Measurements from ENCODE around the gene ZNF333.

GRCh38 chr19:14654786-14655560 is 34.9 kb upstream of the ZNF333 start:
- no peak for TF ChIP-seq POLR2A (IDR thresholded peaks at IDR 0.05)
- no peak for TF ChIP-seq POLR2AphosphoS5 (IDR thresholded peaks at IDR 0.05)
- TF ChIP-seq CTCF (IDR thresholded peaks at IDR 0.05), result no peak
- no peak for TF ChIP-seq EP300 (IDR thresholded peaks at IDR 0.05)

Data from sigmoid colon (tissue), 4 donors.